Measurements from ENCODE around the gene FAM210B. TPM values are rescaled to one million over a fixed set of nuclear protein-coding genes. Genes with fewer than 3 reads are reported as not detected.
"Not testable (repeated sequence)": the region's sequence is repeated elsewhere in the genome, so short reads cannot be mapped to it uniquely, and the experiment has no call there.

FAM210B gene
- total RNA-seq, 1 donor from 2014 or later, result 42.6 TPM

- no peak for DNase-seq (ENCODE audit: low read depth)
These were observed 1.5 kb downstream of the FAM210B start for GRCh38 chr20:56360133-56360907.

DNA sequence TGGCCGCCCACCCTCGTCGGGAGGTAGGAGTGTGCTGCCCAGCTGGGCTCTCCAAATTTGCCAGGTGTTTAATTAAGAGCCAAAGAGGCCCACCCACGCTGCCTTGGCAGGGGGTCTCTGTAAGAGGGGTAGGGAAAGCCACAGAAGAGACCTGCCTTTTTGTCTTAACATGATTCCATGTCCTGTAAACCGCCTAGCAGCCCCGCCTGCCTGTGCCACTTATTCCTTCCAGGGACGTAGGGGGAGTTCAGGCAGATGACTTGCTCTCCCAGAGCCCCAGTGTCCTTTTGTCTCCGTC is 2.1 kb downstream of the FAM210B start:
- no peak for DNase-seq (ENCODE audit: low read depth)

- no peak for DNase-seq (ENCODE audit: low read depth)
These were observed 3.1 kb downstream of the FAM210B start for GRCh38 chr20:56361900-56362299.

GRCh38 chr20:56362833-56363413 is 4.1 kb downstream of the FAM210B start:
- DNase-seq (ENCODE audit: low read depth), result no peak

DNA sequence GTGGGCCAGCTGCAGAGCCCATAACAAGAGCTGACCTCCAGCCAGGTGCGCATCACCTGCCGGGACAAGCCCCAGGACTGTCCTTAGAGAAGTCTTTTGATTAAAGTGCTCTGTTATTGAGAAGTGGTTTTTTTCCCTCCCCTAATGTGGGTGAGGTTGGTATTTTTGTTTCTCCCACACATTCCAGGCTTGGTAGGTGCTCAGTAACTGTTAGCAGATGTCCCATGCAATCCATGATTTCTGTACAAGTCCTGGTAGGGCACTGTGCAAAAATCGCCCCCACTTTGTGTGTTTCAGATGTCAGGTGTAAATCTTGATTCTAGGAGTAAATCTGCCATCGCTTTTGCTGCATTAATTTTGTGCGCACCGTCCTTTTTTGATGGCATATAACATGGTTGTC is 4.7 kb downstream of the FAM210B start:
- DNase-seq (ENCODE audit: low read depth), result no peak

GRCh38 chr20:56368351-56369134 is 9.8 kb downstream of the FAM210B start:
- peak; percentile 59 for DNase-seq (ENCODE audit: low read depth)

DNA sequence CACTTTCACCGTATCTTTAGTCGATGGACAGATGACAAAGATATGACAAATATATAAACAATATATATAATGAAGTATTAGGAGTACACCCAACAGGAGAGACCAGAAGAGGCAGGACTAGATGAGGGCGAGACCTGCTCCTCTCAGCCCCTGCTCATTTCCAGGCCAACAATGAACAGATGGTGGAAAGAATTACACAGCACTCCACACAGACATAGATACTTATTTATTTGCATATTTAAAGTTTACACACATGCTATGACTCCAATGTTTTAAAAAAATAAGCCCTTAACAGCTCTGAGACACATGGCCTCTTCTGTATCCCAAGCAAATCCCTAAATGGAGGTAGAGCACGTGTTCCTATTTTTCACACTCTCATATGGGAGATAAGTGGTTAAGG is 10.4 kb downstream of the FAM210B start:
- no peak for DNase-seq (ENCODE audit: low read depth)

DNA sequence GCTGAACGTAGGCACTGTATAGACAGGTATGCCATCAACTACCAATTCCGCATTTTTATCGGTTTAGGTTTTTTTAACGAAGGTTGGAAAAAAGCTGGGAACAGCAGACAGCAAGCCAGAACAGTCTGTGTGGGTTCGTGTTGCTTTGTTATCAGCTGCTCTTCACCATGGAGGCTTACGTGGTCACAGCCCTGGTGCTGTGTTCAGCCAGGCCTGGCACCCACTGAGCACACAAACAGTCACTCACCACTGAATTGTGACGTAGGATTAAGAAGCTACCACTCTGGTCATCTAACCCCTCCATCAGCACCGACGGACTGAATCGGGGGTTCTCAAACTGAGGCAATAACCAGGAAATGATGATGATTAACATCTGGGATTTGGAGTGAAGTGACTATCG is 13.2 kb downstream of the FAM210B start:
- DNase-seq (ENCODE audit: low read depth), result peak; percentile 71

DNA sequence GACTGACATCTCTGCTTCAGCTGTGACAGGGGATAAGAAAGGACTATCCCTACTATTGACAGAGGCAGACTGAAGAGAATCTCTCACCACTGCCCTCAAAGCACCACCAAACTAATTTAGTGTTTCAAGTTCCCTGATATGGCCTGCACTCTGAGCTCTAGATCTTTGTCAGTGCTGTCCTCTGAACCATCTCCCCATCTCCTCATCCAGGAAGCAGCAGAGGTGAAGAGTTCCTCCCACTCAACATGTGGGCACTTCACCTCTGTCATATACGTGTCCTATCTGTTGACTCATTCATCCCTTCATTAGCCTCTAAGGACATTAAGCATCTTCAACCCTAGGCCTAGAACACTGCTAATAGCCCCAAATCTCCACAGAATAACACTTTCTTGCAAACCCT is 14.1 kb downstream of the FAM210B start:
- no peak for DNase-seq (ENCODE audit: low read depth)

DNA sequence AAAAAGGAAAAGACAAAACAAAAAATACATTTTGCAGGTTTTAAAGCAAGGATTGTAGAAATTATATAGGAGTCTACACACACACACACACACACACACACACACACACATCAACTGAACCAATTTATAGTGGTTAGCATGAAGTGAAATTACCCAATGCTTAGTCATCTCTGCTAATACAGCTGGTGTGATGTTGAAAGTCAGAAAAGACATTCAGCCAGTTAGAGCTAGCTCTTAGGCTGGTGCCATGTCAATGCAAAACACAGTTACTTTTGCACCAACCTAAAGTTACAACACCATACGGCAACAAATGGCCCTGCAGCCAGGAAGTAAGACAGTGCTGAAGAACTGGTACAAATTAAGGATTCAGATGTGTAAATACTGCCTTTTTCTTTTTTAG is 15.2 kb downstream of the FAM210B start:
- DNase-seq (ENCODE audit: low read depth), result peak; percentile 76

- DNase-seq (ENCODE audit: low read depth), result no peak
These were observed 17.6 kb downstream of the FAM210B start for GRCh38 chr20:56376331-56376730.

DNA sequence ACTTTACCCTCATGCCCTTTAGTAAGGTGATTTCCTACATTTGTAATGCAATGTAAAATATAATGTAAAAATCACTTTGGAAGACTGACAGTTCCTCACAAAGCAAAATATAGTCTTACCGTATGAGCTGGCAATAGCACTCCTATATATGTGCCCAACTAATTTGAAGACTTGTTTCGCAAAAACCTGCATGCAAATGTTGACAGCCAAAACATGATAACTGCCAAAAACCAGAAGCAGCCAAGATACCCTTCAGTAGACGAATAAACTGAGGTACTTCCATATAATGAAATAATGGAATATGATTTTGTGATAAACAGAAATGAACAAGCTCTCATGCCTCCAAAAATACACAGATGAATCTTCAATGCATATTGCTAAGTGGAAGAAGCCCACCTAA is 19.6 kb downstream of the FAM210B start:
- DNase-seq (ENCODE audit: low read depth), result no peak

- no peak for DNase-seq (ENCODE audit: low read depth)
These were observed 21.6 kb downstream of the FAM210B start for GRCh38 chr20:56380375-56380774.

GRCh38 chr20:56381501-56381900 is 22.7 kb downstream of the FAM210B start:
- DNase-seq (ENCODE audit: low read depth), result no peak

DNA sequence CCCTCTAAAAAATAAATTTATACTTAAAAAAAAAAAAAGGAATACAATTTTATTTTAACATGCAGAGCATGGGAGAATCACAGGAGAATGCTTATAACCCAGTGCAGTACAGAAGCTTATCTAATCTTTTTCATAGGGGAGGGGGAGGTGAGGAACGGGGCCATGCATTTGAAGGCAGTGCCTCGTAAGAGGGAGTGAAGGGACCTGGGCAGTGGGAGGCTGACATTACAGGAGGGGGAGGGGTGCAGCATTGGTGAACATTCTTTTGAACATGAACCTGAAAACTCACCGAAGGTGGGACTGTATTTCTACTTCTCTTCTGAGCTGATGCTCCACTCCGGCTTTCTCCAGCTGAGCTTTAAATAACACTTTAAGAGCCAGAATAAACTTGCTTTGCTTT is 23.9 kb downstream of the FAM210B start:
- DNase-seq (ENCODE audit: low read depth), result no peak

DNA sequence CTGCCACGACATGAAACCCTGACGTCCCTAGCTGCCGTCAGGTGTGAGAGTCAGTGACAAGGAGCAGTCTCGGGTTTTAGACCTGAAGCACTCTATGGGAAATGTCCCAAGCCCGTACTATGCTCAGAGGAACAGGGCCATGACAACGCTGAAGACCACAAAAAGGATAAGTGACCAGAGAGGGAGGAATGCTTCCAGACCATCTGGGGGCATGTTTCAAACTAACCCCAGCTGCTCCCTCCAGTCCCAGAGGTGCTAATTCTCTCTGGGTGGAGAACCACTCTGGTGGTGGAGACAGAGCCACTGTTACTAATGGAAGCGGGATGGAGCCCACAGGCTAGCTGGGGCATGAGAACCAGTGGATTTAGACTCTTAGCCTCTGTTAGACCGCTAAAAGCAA is 24.6 kb downstream of the FAM210B start:
- DNase-seq (ENCODE audit: low read depth), result peak; percentile 70

DNA sequence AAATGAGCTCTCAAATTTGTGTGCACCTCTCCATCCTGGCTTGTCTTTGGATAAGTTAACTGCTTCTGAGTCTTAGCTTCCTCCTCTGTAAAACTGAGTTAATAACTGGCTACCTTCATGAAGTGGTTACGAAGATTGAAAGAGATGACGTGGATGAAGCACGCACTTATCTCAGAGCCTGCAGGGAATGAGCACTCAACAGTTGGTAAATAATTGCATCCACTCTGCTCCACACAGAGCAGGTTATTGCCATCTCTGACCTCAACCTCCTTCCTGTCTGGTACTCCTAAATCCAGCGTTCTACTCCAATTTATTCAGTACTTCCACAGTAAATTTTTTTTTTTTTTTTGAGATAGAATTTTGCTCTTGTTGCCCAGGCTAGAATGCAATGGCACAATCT is 26.4 kb downstream of the FAM210B start:
- DNase-seq (ENCODE audit: low read depth), result no peak

DNA sequence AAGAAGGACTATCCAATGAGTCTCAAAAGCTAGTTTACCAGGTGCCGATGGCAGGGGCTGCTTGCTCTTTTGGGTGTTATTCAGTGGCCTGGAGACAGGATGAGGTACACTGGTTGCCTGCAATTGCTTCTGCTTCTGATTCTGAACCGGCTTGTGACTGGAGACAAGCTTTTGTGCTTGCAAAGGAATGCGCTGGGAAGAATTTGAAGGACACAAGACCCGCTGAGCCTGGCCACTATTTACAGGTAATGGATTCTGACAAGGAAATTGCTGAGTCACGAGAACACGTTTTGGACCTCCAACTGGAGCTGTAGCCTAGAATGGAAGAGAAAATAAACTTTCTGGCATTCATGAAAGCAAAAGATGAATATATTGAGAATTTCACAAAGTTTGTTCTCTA is 27.4 kb downstream of the FAM210B start:
- DNase-seq (ENCODE audit: low read depth), result no peak

DNA sequence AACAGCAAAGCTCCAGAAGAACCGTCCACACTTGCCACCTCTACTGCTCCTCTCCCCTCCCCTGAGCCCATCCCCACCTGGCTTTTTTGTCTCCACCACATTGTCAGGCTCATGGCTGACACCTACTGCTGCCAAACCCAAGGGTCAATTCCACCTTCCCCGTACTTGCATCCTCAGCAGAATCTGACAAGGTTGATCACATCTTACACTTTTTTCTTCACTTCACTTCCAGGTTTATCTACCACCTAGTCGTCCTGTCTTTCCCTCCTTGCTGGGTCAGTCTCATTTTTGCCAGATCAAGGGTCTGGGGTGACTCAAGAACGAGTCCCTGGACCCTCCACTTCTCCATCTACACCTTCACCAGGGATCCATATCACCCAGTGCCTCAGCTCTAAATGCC is 30.1 kb downstream of the FAM210B start:
- DNase-seq (ENCODE audit: low read depth), result no peak

DNA sequence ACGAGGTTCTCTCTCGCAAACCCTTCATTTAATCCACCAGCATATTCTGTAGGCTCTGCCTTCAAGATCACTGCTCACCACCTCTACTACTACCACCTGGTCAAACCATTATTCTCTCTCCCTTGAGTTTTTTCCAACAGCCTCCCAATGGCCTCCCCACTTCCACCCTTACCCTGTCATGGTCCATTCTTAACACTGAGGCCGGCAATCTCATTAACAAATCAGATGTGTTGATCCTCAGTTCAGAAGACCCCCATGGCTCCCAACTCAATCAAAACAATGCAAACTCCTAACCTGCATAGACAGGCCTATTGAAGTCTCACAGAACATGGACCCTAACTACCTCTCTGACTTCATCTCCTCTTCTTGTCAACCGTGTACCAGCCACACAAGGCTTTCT is 31.0 kb downstream of the FAM210B start:
- no peak for DNase-seq (ENCODE audit: low read depth)

- not testable (repeated sequence) for DNase-seq (ENCODE audit: low read depth)
These were observed 31.6 kb downstream of the FAM210B start for GRCh38 chr20:56390396-56390795.

DNA sequence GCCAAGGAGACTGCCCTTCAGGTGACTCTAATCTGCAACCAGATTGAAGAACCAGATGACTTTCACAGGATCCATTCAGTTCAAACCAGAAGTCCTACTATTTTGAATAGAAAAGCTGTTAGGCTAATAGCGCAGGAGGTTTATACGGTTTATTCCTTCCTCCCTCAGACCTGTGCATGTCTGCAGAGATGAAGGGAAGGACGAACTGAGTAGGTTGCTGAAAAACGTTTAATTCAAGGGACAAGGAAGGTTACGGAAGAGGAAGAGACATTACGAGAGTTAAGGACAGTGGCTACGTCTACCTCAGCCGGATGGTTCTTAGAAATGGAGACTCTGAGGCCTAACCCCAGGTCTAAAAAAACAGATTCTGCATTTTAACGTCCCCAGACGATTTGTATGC is 32.3 kb downstream of the FAM210B start:
- no peak for DNase-seq (ENCODE audit: low read depth)

All from myocyte (in vitro differentiated cells).